ENCODE results near the gene DUSP3. TPM values are rescaled to one million over a fixed set of nuclear protein-coding genes. Genes with fewer than 3 reads are reported as not detected.

DUSP3 gene
- total RNA-seq, 4 donors from 2014 or later, result 28.4 to 88.1 (median 39.8) TPM

DNA sequence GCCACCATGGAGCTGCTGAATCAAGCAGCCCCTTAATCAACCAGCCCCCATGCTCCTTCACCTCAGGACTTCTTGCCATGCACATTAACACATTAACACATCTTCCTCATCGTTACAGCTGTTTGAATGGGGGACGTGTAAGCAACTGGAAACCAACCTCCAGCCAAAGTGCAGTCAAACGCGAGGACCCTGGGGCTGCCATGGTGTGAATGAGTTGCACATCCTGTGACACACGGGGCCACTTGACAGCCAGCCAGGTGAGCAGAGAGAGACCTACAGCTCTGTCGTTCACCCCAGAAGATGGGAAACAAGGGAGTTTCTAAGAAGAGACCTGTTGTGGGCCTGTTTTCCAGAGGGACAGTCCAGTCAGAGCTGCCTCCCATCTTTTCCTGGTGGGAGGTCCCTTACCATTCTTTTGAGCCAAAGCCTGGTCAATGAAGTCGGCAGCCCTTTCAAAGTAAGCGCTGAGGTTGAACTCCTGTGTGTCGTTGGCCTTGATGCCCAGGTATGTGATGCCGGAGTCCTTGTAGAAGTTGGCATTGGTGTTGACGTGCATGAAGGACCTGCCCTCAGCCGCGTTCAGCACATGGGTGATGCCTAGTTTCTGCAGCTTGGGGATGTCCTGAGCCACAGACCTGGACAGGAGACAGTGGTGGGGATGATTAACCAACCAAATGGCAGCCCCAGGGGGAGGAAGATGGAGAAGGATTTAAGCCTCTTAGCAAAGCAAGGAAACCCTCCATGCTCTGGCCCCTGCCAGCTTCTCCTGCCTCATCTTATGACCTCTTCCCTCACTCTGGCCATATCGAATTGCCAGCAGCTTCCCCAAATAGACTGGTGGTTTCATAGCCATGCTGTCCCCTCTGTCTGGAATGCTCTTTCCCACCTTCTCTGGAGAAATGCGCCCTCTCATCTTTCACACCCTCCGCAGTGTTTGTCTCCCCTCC lies 4.2 kb downstream of the DUSP3 start:
- no peak for DNase-seq
- Histone ChIP-seq H3K27me3 (no peaks in the 10 kb centered on the region), H3K36me3 (no peaks in the 10 kb centered on the region), H3K4me1 (peaks cover 0 to 3% of the 10 kb centered on the region in 2 donors), H3K27ac (no peak overlapping the region), H3K4me3 (no peak overlapping the region), H3K9me3 (no peaks in the 10 kb centered on the region)
- intact Hi-C loops (cut with DNase I; ENCODE audit: low total_unique reads), result no loop called here
- no peak for TF ChIP-seq CTCF (IDR thresholded peaks at IDR 0.05)
- TF ChIP-seq POLR2A (IDR thresholded peaks at IDR 0.05), result no peak

DNA sequence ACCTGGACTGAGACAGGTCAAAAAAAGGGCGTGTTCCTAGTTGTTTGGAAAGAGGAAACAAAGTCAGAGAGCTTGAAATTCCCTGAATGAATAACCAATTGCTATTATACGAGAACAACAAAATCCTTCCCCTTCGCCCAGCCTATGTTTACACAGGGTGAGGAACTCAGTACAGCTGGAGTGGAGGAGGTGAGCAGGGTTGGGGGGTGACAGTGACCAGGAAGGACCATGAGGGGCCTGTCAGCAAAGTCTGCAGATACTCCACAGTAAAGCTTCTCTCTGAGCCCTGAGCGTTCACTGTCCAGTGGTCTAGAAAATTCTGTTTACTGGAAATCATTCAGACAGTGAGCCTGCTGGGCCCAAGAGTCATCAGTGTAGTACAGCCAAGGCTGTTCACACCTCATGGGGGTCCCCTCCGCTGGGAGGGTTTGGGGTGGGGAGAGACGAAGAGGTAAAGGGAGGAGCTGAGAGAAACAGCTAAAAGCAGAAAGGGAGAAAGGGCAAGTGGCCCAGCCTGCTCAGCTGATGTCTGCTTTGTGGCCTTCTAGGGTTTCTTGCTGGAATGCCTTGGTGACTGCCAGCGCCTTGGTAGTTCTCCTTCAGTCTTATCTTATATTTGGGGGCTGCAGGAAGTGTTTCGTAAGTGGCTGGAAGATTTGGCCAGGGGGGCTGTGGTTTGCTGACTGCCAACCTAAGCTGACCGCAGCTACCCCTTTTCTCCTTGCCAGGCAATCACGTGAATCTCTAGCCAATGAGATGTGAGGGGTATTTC lies 5.7 kb downstream of the DUSP3 start:
- no peaks in the 10 kb centered on the region for H3K27me3 ChIP-seq
- intact Hi-C loops (cut with DNase I; ENCODE audit: low total_unique reads), result no loop called here
- TF ChIP-seq CTCF (IDR thresholded peaks at IDR 0.05) (no peak), POLR2A (IDR thresholded peaks at IDR 0.05) (no peak)
- no peaks in the 10 kb centered on the region for H3K9me3 ChIP-seq
- no peak for DNase-seq
- no peaks in the 10 kb centered on the region for H3K36me3 ChIP-seq
- no peaks in the 10 kb centered on the region for H3K4me1 ChIP-seq
- H3K4me3 ChIP-seq, result no peak overlapping the region
- H3K27ac ChIP-seq, result no peak overlapping the region

GRCh38 chr17:43771463-43771862 lies 7.3 kb downstream of the DUSP3 start:
- Histone ChIP-seq H3K36me3 (no peaks in the 10 kb centered on the region), H3K9me3 (no peaks in the 10 kb centered on the region), H3K4me1 (no peaks in the 10 kb centered on the region), H3K27ac (no peak overlapping the region), H3K27me3 (no peaks in the 10 kb centered on the region), H3K4me3 (no peak overlapping the region)
- DNase-seq, result no peak
- intact Hi-C loops (cut with DNase I; ENCODE audit: low total_unique reads), result no loop called here
- TF ChIP-seq POLR2A (IDR thresholded peaks at IDR 0.05), result no peak
- no peak for TF ChIP-seq CTCF (IDR thresholded peaks at IDR 0.05)

DNA sequence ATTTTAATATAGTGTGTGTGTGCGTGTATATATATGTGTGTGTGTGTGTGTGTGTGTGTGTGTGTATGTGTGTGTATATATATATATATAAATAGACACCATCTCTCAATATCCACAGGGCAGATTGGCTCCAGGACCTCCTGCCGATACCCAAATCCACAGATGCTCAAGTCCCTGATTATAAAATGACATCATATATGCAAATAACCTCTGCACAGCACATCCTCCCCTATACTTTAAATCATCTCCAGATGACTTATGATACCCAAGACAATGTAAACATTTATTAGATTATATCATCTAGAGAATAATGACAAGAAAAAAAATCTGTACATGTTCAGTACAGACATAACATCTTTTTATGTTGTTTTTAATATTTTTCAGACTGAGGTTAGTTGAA lies 7.8 kb downstream of the DUSP3 start:
- no peak overlapping the region for H3K4me3 ChIP-seq

More for the DNA sequence above, 7.8 kb downstream of the DUSP3 start:
- TF ChIP-seq CTCF (IDR thresholded peaks at IDR 0.05), result no peak
- no peak for TF ChIP-seq POLR2A (IDR thresholded peaks at IDR 0.05)
- intact Hi-C loops (cut with DNase I; ENCODE audit: low total_unique reads), result no loop called here
- Histone ChIP-seq H3K27me3 (no peaks in the 10 kb centered on the region), H3K27ac (no peak overlapping the region), H3K9me3 (no peaks in the 10 kb centered on the region), H3K36me3 (no peaks in the 10 kb centered on the region), H3K4me1 (no peaks in the 10 kb centered on the region)
- DNase-seq, result no peak

All from uterus (tissue), 4 donors.